Dermis lymphatic vessel endothelial cell (primary cell): ENCODE results near the gene OR5B17. TPM values are rescaled to one million over a fixed set of nuclear protein-coding genes. Genes with fewer than 3 reads are reported as not detected.

Experiments
- total RNA-seq: library from RNA; depleted of rRNA; stranded (reverse); fragments of >200 nt; gene quantifications from 2 replicates; pipeline ENCODE4 v1.2.1, GENCODE V29; 2014

Gene OR5B17
- not detected in 2 replicates for total RNA-seq

DNA sequence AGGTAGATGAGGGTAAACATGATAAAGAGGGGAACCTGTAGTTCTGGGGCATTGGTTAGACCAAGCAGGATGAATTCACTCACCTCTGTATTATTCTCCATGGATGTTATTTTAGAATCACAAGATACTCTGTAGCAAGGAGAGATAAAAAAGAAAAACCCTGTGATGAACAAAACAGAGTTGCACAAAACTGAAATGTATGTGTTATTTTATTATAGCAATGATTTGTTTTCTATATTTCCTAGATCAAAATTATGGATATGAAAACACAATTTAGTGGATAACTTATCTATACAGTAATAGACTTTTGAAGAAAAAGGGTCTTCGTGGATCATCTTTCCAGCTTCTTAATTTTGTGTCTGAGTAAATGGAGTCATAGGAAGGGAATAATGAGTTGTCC is at the start of gene OR5B17:
OR5B17 (minus strand) TSS at position 101 of the 400 bp plus-strand sequence; CDS start at position 101, 0 bp downstream.

DNA sequence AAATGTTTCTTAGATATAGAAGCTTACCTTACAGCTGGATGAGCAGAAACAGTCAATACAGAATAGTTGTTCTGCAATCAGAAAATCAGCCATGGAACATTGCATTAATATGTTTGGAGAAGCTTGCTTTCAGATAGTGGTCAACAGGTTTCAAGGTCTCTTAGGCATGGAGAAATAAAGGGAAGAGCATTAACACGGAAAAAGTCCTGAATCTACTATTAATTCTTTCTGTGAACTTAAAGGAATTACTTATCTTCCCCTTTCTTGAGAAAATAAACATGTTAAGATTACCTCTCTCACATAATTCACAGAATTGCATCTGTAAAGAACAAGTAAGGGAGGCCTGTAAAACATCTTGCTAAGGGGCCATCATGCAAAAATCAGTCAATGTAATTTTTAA is 47.9 kb upstream of the OR5B17 start, which contains the start of gene OR5B3:
OR5B3 (minus strand) TSS at position 101 of the 400 bp plus-strand sequence. CDS start 3,465 bp downstream, outside the sequence.

Other genes starting within 250 kb of the OR5B17 start
- gene OR9I1, start 233.5 kb downstream of the OR5B17 start, total RNA-seq: not detected in 2 replicates
- not detected in 2 replicates for gene OR9Q2, start 170.0 kb downstream of the OR5B17 start, total RNA-seq
- not detected in 2 replicates for gene OR1S2, start 154.9 kb downstream of the OR5B17 start, total RNA-seq
- gene OR1S1, start 146.3 kb downstream of the OR5B17 start, total RNA-seq: not detected in 2 replicates
- not detected in 2 replicates for gene OR10Q1, start 130.2 kb downstream of the OR5B17 start, total RNA-seq
- not detected in 2 replicates for gene OR10W1, start 90.8 kb downstream of the OR5B17 start, total RNA-seq
- not detected in 2 replicates for gene OR5B3, start 47.8 kb upstream of the OR5B17 start, total RNA-seq
- gene OR5B2, start 69.1 kb upstream of the OR5B17 start, total RNA-seq: not detected in 2 replicates
- gene OR5B12, start 83.2 kb upstream of the OR5B17 start, total RNA-seq: not detected in 2 replicates
- gene OR5B21, start 149.0 kb upstream of the OR5B17 start, total RNA-seq: not detected in 2 replicates
- 2.4 and 3.0 TPM in 2 replicates for gene LPXN, start 216.8 kb upstream of the OR5B17 start, total RNA-seq
- gene ZFP91, start 220.0 kb upstream of the OR5B17 start, total RNA-seq: 39.3 and 39.7 TPM in 2 replicates